SU-DHL-6 (cell line): Measurements from ENCODE around the gene CNOT4.

Source experiments
- H2AFZ ChIP-seq: fragments of 200-600 bp; sonication (generic); 2 replicates; pipeline ENCODE4 v1.6.1; 2014; ENCODE audit warnings: low read depth, mild to moderate bottlenecking, moderate library complexity, mixed read lengths, antibody characterized with exemption, low read length; ENCODE audit not compliant: severe bottlenecking
- H3F3A ChIP-seq: fragments of 200-600 bp; shearing (Covaris generic); 2 replicates; pipeline ENCODE4 v1.6.0; 2016; ENCODE audit warnings: antibody characterized with exemption, mild to moderate bottlenecking; ENCODE audit not compliant: insufficient read depth
- H3K27ac ChIP-seq: fragments of 200-600 bp; sonication (generic); 2 replicates; pipeline ENCODE4 v1.5.1; 2016; ENCODE audit warnings: low read depth, mild to moderate bottlenecking, low read length, moderate library complexity, mixed read lengths
- H3K27me3 ChIP-seq: fragments of 200-600 bp; sonication (generic), shearing (Covaris generic); 2 replicates; pipeline ENCODE4 v1.6.0; 2014; ENCODE audit warnings: mild to moderate bottlenecking, low read length
- H3K36me3 ChIP-seq: fragments of 200-600 bp; sonication (generic); 2 replicates; pipeline ENCODE4 v1.6.1; 2014; ENCODE audit warnings: mild to moderate bottlenecking, low read length, mixed read lengths
- H3K4me2 ChIP-seq: fragments of 300-600, 200-600 bp; shearing (Covaris generic), sonication (generic); 2 replicates; pipeline ENCODE4 v1.6.0; 2014; ENCODE audit warnings: low read length, low read depth, mild to moderate bottlenecking; ENCODE audit not compliant: poor library complexity, severe bottlenecking
- H3K4me3 ChIP-seq: fragments of 200-600 bp; sonication (generic); 2 replicates; pipeline ENCODE4 v1.5.1; 2014; ENCODE audit warnings: antibody characterized with exemption, low read length, mild to moderate bottlenecking, mixed read lengths; ENCODE audit not compliant: insufficient read depth, poor library complexity, severe bottlenecking
- H3K79me2 ChIP-seq: fragments of 200-600 bp; sonication (generic); 2 replicates; pipeline ENCODE4 v1.6.1; 2014; ENCODE audit warnings: mild to moderate bottlenecking, low read length, moderate library complexity; ENCODE audit not compliant: insufficient read depth
- H3K9ac ChIP-seq: fragments of 200-600 bp; sonication (generic); 2 replicates; pipeline ENCODE4 v1.7.0; 2014; ENCODE audit warnings: mild to moderate bottlenecking, low read length
- H3K9me2 ChIP-seq: fragments of 200-600 bp; sonication (generic); replicated peaks from 2 replicates; pipeline ENCODE4 v1.6.1; 2014; ENCODE audit warnings: low read length; ENCODE audit not compliant: insufficient read depth
- H3K9me3 ChIP-seq: fragments of 200-600 bp; sonication (generic); 2 replicates; pipeline ENCODE4 v1.6.1; 2014; ENCODE audit warnings: low read length, mixed read lengths; ENCODE audit not compliant: insufficient read depth
- H4K20me1 ChIP-seq: fragments of 200-600 bp; sonication (generic); 2 replicates; pipeline ENCODE4 v1.6.1; 2014; ENCODE audit warnings: low read depth, mild to moderate bottlenecking, antibody characterized with exemption, low read length, moderate library complexity, mixed read lengths
- EZH2phosphoT487 ChIP-seq: fragments of 200-600 bp; sonication (generic), shearing (Covaris generic); conservative IDR thresholded peaks from 2 replicates; pipeline ENCODE4 v1.6.1; 2018; ENCODE audit warnings: mild to moderate bottlenecking, antibody characterized with exemption, low read length, moderate library complexity, mixed read lengths
- TF ChIP-seq, protein P1 (sequence below): fragments of 200-600 bp; sonication (generic); IDR thresholded peaks from one replicate; pipeline ENCODE4 v1.5.1; 2017; ENCODE audit warnings: antibody characterized with exemption, mild to moderate bottlenecking, low read length, moderate library complexity; ENCODE audit not compliant: insufficient read depth, poor library complexity, severe bottlenecking

Gene CNOT4

GRCh38 chr7:135459951-135460567 lies 49.8 kb downstream of the CNOT4 start:
- Histone ChIP-seq H4K20me1 (peaks cover 17% of the 10 kb centered on the region; the same call in 1 of the 2 replicates), H3F3A (peaks cover 3% of the 10 kb centered on the region; the same call in 1 of the 2 replicates), H3K9ac (no peak overlapping the region), H3K36me3 (no peaks in the 10 kb centered on the region), H3K27ac (no peak overlapping the region), H2AFZ (no peak overlapping the region), H3K9me2 (no peaks in the 10 kb centered on the region), H3K79me2 (peaks cover 98% of the 10 kb centered on the region), H3K9me3 (no peaks in the 10 kb centered on the region), H3K4me2 (no peak overlapping the region), H3K4me3 (no peak overlapping the region), H3K27me3 (no peaks in the 10 kb centered on the region)
- no peak for TF ChIP-seq EZH2phosphoT487
- TF ChIP-seq, protein P1, sequence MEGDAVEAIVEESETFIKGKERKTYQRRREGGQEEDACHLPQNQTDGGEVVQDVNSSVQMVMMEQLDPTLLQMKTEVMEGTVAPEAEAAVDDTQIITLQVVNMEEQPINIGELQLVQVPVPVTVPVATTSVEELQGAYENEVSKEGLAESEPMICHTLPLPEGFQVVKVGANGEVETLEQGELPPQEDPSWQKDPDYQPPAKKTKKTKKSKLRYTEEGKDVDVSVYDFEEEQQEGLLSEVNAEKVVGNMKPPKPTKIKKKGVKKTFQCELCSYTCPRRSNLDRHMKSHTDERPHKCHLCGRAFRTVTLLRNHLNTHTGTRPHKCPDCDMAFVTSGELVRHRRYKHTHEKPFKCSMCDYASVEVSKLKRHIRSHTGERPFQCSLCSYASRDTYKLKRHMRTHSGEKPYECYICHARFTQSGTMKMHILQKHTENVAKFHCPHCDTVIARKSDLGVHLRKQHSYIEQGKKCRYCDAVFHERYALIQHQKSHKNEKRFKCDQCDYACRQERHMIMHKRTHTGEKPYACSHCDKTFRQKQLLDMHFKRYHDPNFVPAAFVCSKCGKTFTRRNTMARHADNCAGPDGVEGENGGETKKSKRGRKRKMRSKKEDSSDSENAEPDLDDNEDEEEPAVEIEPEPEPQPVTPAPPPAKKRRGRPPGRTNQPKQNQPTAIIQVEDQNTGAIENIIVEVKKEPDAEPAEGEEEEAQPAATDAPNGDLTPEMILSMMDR = no peak

- no peak overlapping the region for H3K4me3 ChIP-seq
- no peaks in the 10 kb centered on the region for H3K9me2 ChIP-seq
- H3F3A ChIP-seq = peaks cover 3% of the 10 kb centered on the region; the same call in 1 of the 2 replicates
- no peak overlapping the region for H3K4me2 ChIP-seq
- no peak for TF ChIP-seq EZH2phosphoT487
- TF ChIP-seq, protein P1 = no peak
- H3K27me3 ChIP-seq = no peaks in the 10 kb centered on the region
- no peak overlapping the region for H3K27ac ChIP-seq
- peaks cover 14% of the 10 kb centered on the region; the same call in 1 of the 2 replicates for H4K20me1 ChIP-seq
- H3K79me2 ChIP-seq = peaks cover 99% of the 10 kb centered on the region
- no peaks in the 10 kb centered on the region for H3K36me3 ChIP-seq
- no peaks in the 10 kb centered on the region for H3K9me3 ChIP-seq
- H2AFZ ChIP-seq = no peak overlapping the region
- H3K9ac ChIP-seq = no peak overlapping the region
Measured at GRCh38 chr7:135459076-135459475, 50.8 kb downstream of the CNOT4 start.

GRCh38 chr7:135454060-135454459 lies 55.8 kb downstream of the CNOT4 start:
- H3K79me2 ChIP-seq = peaks cover 91% of the 10 kb centered on the region
- no peak overlapping the region for H3K9ac ChIP-seq
- no peaks in the 10 kb centered on the region for H3K36me3 ChIP-seq
- H2AFZ ChIP-seq = no peak overlapping the region
- TF ChIP-seq, protein P1 = no peak
- TF ChIP-seq EZH2phosphoT487 = no peak
- H3K27me3 ChIP-seq = no peaks in the 10 kb centered on the region
- H4K20me1 ChIP-seq = peaks cover 15% of the 10 kb centered on the region; the same call in 1 of the 2 replicates
- no peaks in the 10 kb centered on the region for H3K9me3 ChIP-seq
- no peaks in the 10 kb centered on the region for H3K9me2 ChIP-seq
- H3K27ac ChIP-seq = no peak overlapping the region
- H3F3A ChIP-seq = peaks cover 3% of the 10 kb centered on the region
- no peak overlapping the region for H3K4me2 ChIP-seq
- no peak overlapping the region for H3K4me3 ChIP-seq
